GM18951 (cell line): Measurements from ENCODE around the gene FAM222A.

Source experiments
- POLR2A ChIP-seq: IDR thresholded peaks from 4 replicates; pipeline ENCODE4 v1.6.1; 2011; ENCODE audit warnings: mild to moderate bottlenecking; ENCODE audit not compliant: insufficient read length, insufficient read depth; ENCODE audit errors: extremely low read depth
- in situ Hi-C: fragments of 300-500 bp; cut with MboI; formaldehyde crosslinking; loops from one replicate; pipeline ENCODE4 v1.12.0; 2022; ENCODE audit warnings: low sequenced_read_pairs, mixed read lengths, inconsistent platforms; ENCODE audit not compliant: unreplicated experiment

Gene FAM222A

DNA sequence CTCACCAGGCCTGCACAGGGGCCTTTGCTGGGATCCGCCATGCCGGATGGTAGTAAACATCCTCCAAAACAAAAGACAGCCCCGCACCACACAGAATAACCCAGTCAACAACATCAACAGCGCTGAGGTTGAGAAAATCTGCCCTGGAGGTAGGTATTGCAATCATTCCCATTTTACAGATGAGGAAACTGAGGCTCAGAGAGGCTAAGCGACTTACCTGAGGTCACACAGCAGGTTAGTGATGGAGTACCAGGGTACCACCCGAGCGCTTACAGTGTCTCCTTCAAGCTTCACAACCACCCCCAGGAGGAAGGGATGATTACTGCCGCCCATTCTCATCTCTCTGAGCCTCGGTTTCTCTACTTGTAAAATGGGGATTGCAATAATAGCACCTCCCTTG lies 104.6 kb downstream of the FAM222A start:
- in situ Hi-C loops = no loop called here
- TF ChIP-seq POLR2A = no peak

- in situ Hi-C loops = no loop called here
- no peak for TF ChIP-seq POLR2A
Measured at GRCh38 chr12:109818905-109819500, 105.4 kb downstream of the FAM222A start.
